Gastrocnemius medialis (tissue), 4 donors: ENCODE measurements around the gene LIMCH1.

ENCODE experiments used
- POLR2A ChIP-seq, 2 donors: fragments of 450-650 bp; IDR thresholded peaks; one replicate each; pipeline ENCODE4 v1.6.1; 2017; ENCODE audit warnings: antibody characterized with exemption in 2 of 2, mild to moderate bottlenecking in 2 of 2, moderate library complexity in 2 of 2
- TF ChIP-seq, protein P1 (sequence below), 5 experiments: fragments of 450-650 bp in 3 of 5; fragments of 200-600 bp in 2 of 5; sonication (generic) in 2 of 5; IDR thresholded peaks in 4 of 5; conservative IDR thresholded peaks in 1 of 5; 1 replicate in 4 of 5; 2 replicates in 1 of 5; pipeline ENCODE4 v1.5.1; 2016 to 2019; ENCODE audit warnings: antibody characterized with exemption in 5 of 5, mild to moderate bottlenecking in 3 of 5, moderate library complexity in 3 of 5

- TF ChIP-seq, protein P1, sequence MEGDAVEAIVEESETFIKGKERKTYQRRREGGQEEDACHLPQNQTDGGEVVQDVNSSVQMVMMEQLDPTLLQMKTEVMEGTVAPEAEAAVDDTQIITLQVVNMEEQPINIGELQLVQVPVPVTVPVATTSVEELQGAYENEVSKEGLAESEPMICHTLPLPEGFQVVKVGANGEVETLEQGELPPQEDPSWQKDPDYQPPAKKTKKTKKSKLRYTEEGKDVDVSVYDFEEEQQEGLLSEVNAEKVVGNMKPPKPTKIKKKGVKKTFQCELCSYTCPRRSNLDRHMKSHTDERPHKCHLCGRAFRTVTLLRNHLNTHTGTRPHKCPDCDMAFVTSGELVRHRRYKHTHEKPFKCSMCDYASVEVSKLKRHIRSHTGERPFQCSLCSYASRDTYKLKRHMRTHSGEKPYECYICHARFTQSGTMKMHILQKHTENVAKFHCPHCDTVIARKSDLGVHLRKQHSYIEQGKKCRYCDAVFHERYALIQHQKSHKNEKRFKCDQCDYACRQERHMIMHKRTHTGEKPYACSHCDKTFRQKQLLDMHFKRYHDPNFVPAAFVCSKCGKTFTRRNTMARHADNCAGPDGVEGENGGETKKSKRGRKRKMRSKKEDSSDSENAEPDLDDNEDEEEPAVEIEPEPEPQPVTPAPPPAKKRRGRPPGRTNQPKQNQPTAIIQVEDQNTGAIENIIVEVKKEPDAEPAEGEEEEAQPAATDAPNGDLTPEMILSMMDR (IDR thresholded peaks at IDR 0.05 in 4 of 5, conservative IDR thresholded peaks at IDR 0.05 in 1 of 5), result no peak
- no peak for TF ChIP-seq POLR2A (IDR thresholded peaks at IDR 0.05)
These were observed 100.9 kb downstream of the LIMCH1 start for GRCh38 chr4:41638866-41639265.
